ENCODE results near the gene EPYC. TPM values are rescaled to one million over a fixed set of nuclear protein-coding genes. Genes with fewer than 3 reads are reported as not detected.

The EPYC gene
- total and polyA plus RNA-seq, 10 of the 15 experiments (the other 5 are each of a cell fraction or from before 2014, with no cell fraction given), result not detected

GRCh38 chr12:91019455-91019854, 14.7 kb upstream of the EPYC start (continued):
- TF ChIP-seq POLR2AphosphoS2 (IDR thresholded peaks at IDR 0.05; ENCODE audit: low read depth, low read length) (no peak), TCF3 (IDR thresholded peaks at IDR 0.05; ENCODE audit: borderline replicate concordance, insufficient read depth, low read depth, low read length) (no peak), MEF2B (IDR thresholded peaks at IDR 0.05; ENCODE audit: partially characterized antibody, poor library complexity, severe bottlenecking) (no peak), HSF1 (IDR thresholded peaks at IDR 0.05; ENCODE audit: low read depth, low read length) (no peak), ZBED1 (IDR thresholded peaks at IDR 0.05; ENCODE audit: borderline replicate concordance) (no peak), CREB1 (IDR thresholded peaks at IDR 0.05; ENCODE audit: low read depth) (no peak)

GRCh38 chr12:91017511-91018263, 12.9 kb upstream of the EPYC start:
- no TSS peak for BruUV-seq (replicated peaks)
- POLR2A ChIA-PET, result no interaction called here
- WGBS (ENCODE audit: insufficient coverage, insufficient replicate concordance, low lambda C conversion rate, missing lambda C conversion rate), result 8% methylated on average over 5 of the region's 5 CpGs
- H3K79me2 ChIP-seq (ENCODE audit: control insufficient read depth, insufficient read depth, low read length), result no peaks in the 10 kb centered on the region
- intact Hi-C loops (cut with micrococcal nuclease; ENCODE audit: unreplicated experiment), result no loop called here
- no peak overlapping the region for H2AFZ ChIP-seq (ENCODE audit: control insufficient read depth, low read depth, low read length)
- no peaks in the 10 kb centered on the region for H3K36me3 ChIP-seq (ENCODE audit: control insufficient read depth in 2 of 2, insufficient read depth in 2 of 2, low read length in 1 of 2)
- no peaks in the 10 kb centered on the region for H3K4me1 ChIP-seq (ENCODE audit: control insufficient read depth, insufficient read depth, low read length)
- SMC1A ChIA-PET (ENCODE audit: uncharacterized antibody, unreplicated experiment), result no interaction called here
- DNase-seq (ENCODE audit: low read depth, low spot score) (no peak), ATAC-seq (no peak), FAIRE-seq (no peak)
- H3K9me3 ChIP-seq (replicated peaks; ENCODE audit: control insufficient read depth, insufficient read depth, low read length), result no peaks in the 10 kb centered on the region; the same call in 2 of the 3 replicates
- H3K9ac ChIP-seq (ENCODE audit: control insufficient read depth, insufficient read depth, low read length), result no peak overlapping the region
- no peaks in the 10 kb centered on the region for H4K20me1 ChIP-seq (ENCODE audit: control insufficient read depth, insufficient read depth)
- RAD21 ChIA-PET (ENCODE audit: unreplicated experiment), result no interaction called here
- CTCF ChIA-PET, result no interaction called here
- in situ Hi-C loops (cut with MboI), result no loop called here
- no peak overlapping the region for H3K27ac ChIP-seq (ENCODE audit: control insufficient read depth, insufficient read depth)
- no peak overlapping the region for H3K4me3 ChIP-seq
- H3K27me3 ChIP-seq (replicated peaks in 1 of 2; ENCODE audit: control insufficient read depth in 2 of 2, insufficient read depth in 2 of 2, low read length in 1 of 2), result no peaks in the 10 kb centered on the region
- no peak overlapping the region for H3K4me2 ChIP-seq (ENCODE audit: control insufficient read depth, insufficient read depth)
- TF ChIP-seq TAF1 (IDR thresholded peaks at IDR 0.05; ENCODE audit: borderline replicate concordance, low read depth, low read length), result no peak
- no peak for TF ChIP-seq WRNIP1 (IDR thresholded peaks at IDR 0.05; ENCODE audit: borderline replicate concordance, low read depth, low read length)
- no peak for TF ChIP-seq TCF7 (IDR thresholded peaks at IDR 0.05; ENCODE audit: borderline replicate concordance)
- TF ChIP-seq SUZ12 (IDR thresholded peaks at IDR 0.05; ENCODE audit: unreplicated experiment), result no peak
- TF ChIP-seq REST (IDR thresholded peaks at IDR 0.05; ENCODE audit: low read depth, low read length), result no peak
- TF ChIP-seq EZH2 (IDR thresholded peaks at IDR 0.05; ENCODE audit: borderline replicate concordance, control insufficient read depth, low read depth, low read length), result no peak
- no peak for TF ChIP-seq MXI1 (IDR thresholded peaks at IDR 0.05; ENCODE audit: low read depth, low read length)
